Measurements from ENCODE around the gene HOXA3. TPM values are rescaled to one million over a fixed set of nuclear protein-coding genes. Genes with fewer than 3 reads are reported as not detected.

HOXA3 gene
- polyA plus RNA-seq, 1 of the 3 experiments (the other 2 are of a cell fraction), result 0.15 TPM

GRCh38 chr7:27160546-27161213 is 8.3 kb upstream of the HOXA3 start (continued):
- TF ChIP-seq REST (IDR thresholded peaks at IDR 0.05; ENCODE audit: low read depth, low read length) (no peak), ZBTB33 (IDR thresholded peaks at IDR 0.05; ENCODE audit: borderline replicate concordance, low read depth) (no peak)
- TF ChIP-seq, protein P1, sequence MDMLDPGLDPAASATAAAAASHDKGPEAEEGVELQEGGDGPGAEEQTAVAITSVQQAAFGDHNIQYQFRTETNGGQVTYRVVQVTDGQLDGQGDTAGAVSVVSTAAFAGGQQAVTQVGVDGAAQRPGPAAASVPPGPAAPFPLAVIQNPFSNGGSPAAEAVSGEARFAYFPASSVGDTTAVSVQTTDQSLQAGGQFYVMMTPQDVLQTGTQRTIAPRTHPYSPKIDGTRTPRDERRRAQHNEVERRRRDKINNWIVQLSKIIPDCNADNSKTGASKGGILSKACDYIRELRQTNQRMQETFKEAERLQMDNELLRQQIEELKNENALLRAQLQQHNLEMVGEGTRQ (IDR thresholded peaks at IDR 0.05; ENCODE audit: borderline replicate concordance, low read depth, low read length), result no peak

- no peak for DNase-seq
- Histone ChIP-seq H3K9me3 (no peaks in the 10 kb centered on the region), H3K9me2 (no peaks in the 10 kb centered on the region), H3K4me3 (ENCODE audit: low read depth in 2 of 2, low read length in 1 of 2) (peak overlapping the region; percentile 39 to 70; a peak in 3 of 4 replicates), H3K79me2 (ENCODE audit: insufficient read depth) (no peaks in the 10 kb centered on the region), H3K27ac (ENCODE audit: low read depth in 2 of 2, low read length in 1 of 2) (no peak overlapping the region), H3K27me3 (ENCODE audit: insufficient read depth) (peaks cover 91% of the 10 kb centered on the region), H2AFZ (ENCODE audit: low read depth) (peak overlapping the region; percentile 99), H3K4me2 (peak overlapping the region; percentile 97), H3K4me1 (ENCODE audit: control insufficient read depth in 1 of 2, insufficient read depth in 2 of 2, low read depth in 1 of 2, low read length in 1 of 2) (peaks cover 0 to 8% of the 10 kb centered on the region in 2 experiments; a peak in 1 of 4 replicates), H3F3A (replicated peaks; ENCODE audit: insufficient read depth) (peaks cover 10% of the 10 kb centered on the region), H3K9ac (no peak overlapping the region), H4K20me1 (ENCODE audit: insufficient read depth) (no peaks in the 10 kb centered on the region), H3K36me3 (replicated peaks in 1 of 2; ENCODE audit: control insufficient read depth in 1 of 2, insufficient read depth in 2 of 2, low read length in 1 of 2) (no peaks in the 10 kb centered on the region)
- 82% methylated on average over 20 of the region's 23 CpGs for WGBS (ENCODE audit: low lambda C conversion rate)
- ChIA-PET CTCF (interaction anchor here (0.6 to 12.1 kb wide), 38 partner anchors 12 to 1281 kb away, joined by 3 to 270 read pairs (median 6); partner anchors contain the start of genes HOXA10, HOXA11, HOXA3 and HOXA5), POLR2A (interaction anchor here (1.3 kb wide), 1 partner anchor 10 kb away, joined by 3 read pairs; no protein-coding TSS in a partner anchor)
- TF ChIP-seq TCF12 (IDR thresholded peaks at IDR 0.05) (no peak), FOXJ3 (CRISPR knock-in tag; IDR thresholded peaks at IDR 0.05) (no peak), REST (IDR thresholded peaks at IDR 0.05; ENCODE audit: low read depth, low read length) (no peak), SMC3 (IDR thresholded peaks at IDR 0.05; ENCODE audit: low read depth, low read length) (no peak), JUND (IDR thresholded peaks at IDR 0.05) (no peak), FOSL2 (IDR thresholded peaks at IDR 0.05; ENCODE audit: borderline replicate concordance, low read depth) (no peak), CTCF (IDR thresholded peaks at IDR 0.05) (no peak), TAF1 (IDR thresholded peaks at IDR 0.05; ENCODE audit: borderline replicate concordance, low read depth, low read length) (no peak), NFIC (IDR thresholded peaks at IDR 0.05; ENCODE audit: borderline replicate concordance) (no peak), EP300 (IDR thresholded peaks at IDR 0.05; ENCODE audit: borderline replicate concordance in 1 of 2, low read depth in 1 of 2, low read length in 1 of 2) (no peak)
- TF ChIP-seq, protein P2, sequence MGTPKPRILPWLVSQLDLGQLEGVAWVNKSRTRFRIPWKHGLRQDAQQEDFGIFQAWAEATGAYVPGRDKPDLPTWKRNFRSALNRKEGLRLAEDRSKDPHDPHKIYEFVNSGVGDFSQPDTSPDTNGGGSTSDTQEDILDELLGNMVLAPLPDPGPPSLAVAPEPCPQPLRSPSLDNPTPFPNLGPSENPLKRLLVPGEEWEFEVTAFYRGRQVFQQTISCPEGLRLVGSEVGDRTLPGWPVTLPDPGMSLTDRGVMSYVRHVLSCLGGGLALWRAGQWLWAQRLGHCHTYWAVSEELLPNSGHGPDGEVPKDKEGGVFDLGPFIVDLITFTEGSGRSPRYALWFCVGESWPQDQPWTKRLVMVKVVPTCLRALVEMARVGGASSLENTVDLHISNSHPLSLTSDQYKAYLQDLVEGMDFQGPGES (IDR thresholded peaks at IDR 0.05; ENCODE audit: low read depth, low read length), result no peak
- TF ChIP-seq, protein P3, sequence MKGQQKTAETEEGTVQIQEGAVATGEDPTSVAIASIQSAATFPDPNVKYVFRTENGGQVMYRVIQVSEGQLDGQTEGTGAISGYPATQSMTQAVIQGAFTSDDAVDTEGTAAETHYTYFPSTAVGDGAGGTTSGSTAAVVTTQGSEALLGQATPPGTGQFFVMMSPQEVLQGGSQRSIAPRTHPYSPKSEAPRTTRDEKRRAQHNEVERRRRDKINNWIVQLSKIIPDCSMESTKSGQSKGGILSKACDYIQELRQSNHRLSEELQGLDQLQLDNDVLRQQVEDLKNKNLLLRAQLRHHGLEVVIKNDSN (IDR thresholded peaks at IDR 0.05; ENCODE audit: borderline replicate concordance, low read depth), result no peak
Measured at GRCh38 chr7:27160145-27160545, 7.8 kb upstream of the HOXA3 start.
